Adrenal gland (tissue), 5 donors: ENCODE measurements around the gene CHCHD4.

Experiments used
- CTCF ChIP-seq, 6 experiments: fragments of 450-650 bp in 4 of 6; fragments of 200-600 bp in 2 of 6; sonication (generic) in 1 of 6; IDR thresholded peaks; 1 replicate in 5 of 6; 2 replicates in 1 of 6; pipeline versions ENCODE4 v1.5.1 to v1.8.0; 2016 to 2021; ENCODE audit warnings: antibody characterized with exemption in 6 of 6, mild to moderate bottlenecking in 2 of 6, moderate library complexity in 1 of 6
- POLR2A ChIP-seq, 2 donors: fragments of 450-650 bp; IDR thresholded peaks; one replicate each; pipeline ENCODE4 v1.6.1; 2017; ENCODE audit warnings: antibody characterized with exemption in 2 of 2, mild to moderate bottlenecking in 2 of 2, moderate library complexity in 1 of 2
- donor health status: DM: no; HTN: no; CAD: no.

GRCh38 chr3:14113965-14114635, 10.6 kb downstream of the CHCHD4 start:
- TF ChIP-seq POLR2A (IDR thresholded peaks at IDR 0.05) (no peak), CTCF (IDR thresholded peaks at IDR 0.05) (no peak)
